GM23338 (cell line): ENCODE results near the gene FER. TPM values are rescaled to one million over a fixed set of nuclear protein-coding genes. Genes with fewer than 3 reads are reported as not detected.
"Not testable (repeated sequence)": the region's sequence is repeated elsewhere in the genome, so short reads cannot be mapped to it uniquely, and the experiment has no call there.

Experiments
- ATAC-seq: fragments of 200-7000 bp; cut with Tn5 transposase; 3 replicates; pipeline ENCODE4 v1.9.1; 2020
- DNase-seq: peaks from one replicate; pipeline ENCODE4 v3.0.0-alpha.2; 2015; ENCODE audit warnings: low spot score
- H2AFZ ChIP-seq: fragments of 200-600 bp; sonication (generic); 2 replicates; pipeline ENCODE4 v1.8.0; 2016; ENCODE audit warnings: antibody characterized with exemption, mild to moderate bottlenecking, moderate library complexity
- H3F3A ChIP-seq: fragments of 200-600 bp; sonication (generic); replicated peaks from 2 replicates; pipeline ENCODE4 v1.8.0; 2017; ENCODE audit warnings: antibody characterized with exemption, mixed run types, low read depth
- H3K27ac ChIP-seq: fragments of 200-600 bp; sonication (generic); 2 replicates; pipeline ENCODE4 v1.6.1; 2016; ENCODE audit warnings: low read depth
- H3K27me3 ChIP-seq: fragments of 200-600 bp; sonication (generic); 2 replicates; pipeline ENCODE4 v1.8.0; 2016; ENCODE audit warnings: mild to moderate bottlenecking, mixed run types, moderate library complexity; ENCODE audit not compliant: insufficient read depth
- H3K36me3 ChIP-seq: fragments of 200-600 bp; sonication (generic); 2 replicates; pipeline ENCODE4 v1.8.0; 2016; ENCODE audit warnings: mild to moderate bottlenecking; ENCODE audit not compliant: insufficient read depth
- H3K4me1 ChIP-seq: fragments of 200-600 bp; sonication (generic); 2 replicates; pipeline ENCODE4 v1.8.0; 2016; ENCODE audit warnings: mild to moderate bottlenecking, moderate library complexity; ENCODE audit not compliant: insufficient read depth
- H3K4me2 ChIP-seq: fragments of 200-600 bp; sonication (generic); 2 replicates; pipeline ENCODE4 v1.7.1; 2017; ENCODE audit warnings: mixed run types
- H3K4me3 ChIP-seq: fragments of 200-600 bp; sonication (generic); 2 replicates; pipeline ENCODE4 v1.6.1; 2016; ENCODE audit warnings: mixed run types
- H3K79me2 ChIP-seq: fragments of 200-600 bp; sonication (generic); replicated peaks from 2 replicates; pipeline ENCODE4 v1.8.0; 2017; ENCODE audit warnings: mild to moderate bottlenecking; ENCODE audit not compliant: insufficient read depth
- H3K9me2 ChIP-seq: fragments of 200-600 bp; sonication (generic); 2 replicates; pipeline ENCODE4 v1.8.0; 2017; ENCODE audit not compliant: insufficient read depth
- H4K20me1 ChIP-seq: fragments of 200-600 bp; sonication (generic); replicated peaks from 2 replicates; pipeline ENCODE4 v1.8.0; 2017; ENCODE audit warnings: mild to moderate bottlenecking; ENCODE audit not compliant: insufficient read depth
- H3K27ac Mint-ChIP-seq: 2 replicates; pipeline ENCODE4 v1.8.0; 2020; ENCODE audit warnings: inconsistent platforms, mild to moderate bottlenecking, moderate library complexity, mixed read lengths
- H3K27me3 Mint-ChIP-seq: 3 replicates; pipeline ENCODE4 v1.8.0; 2022; ENCODE audit warnings: low read depth, mild to moderate bottlenecking, moderate library complexity, mixed read lengths, inconsistent platforms; ENCODE audit not compliant: insufficient read depth, poor library complexity
- H3K36me3 Mint-ChIP-seq: 3 replicates; pipeline ENCODE4 v1.8.0; 2021; ENCODE audit warnings: low read depth, mild to moderate bottlenecking, inconsistent platforms, moderate library complexity, mixed read lengths
- H3K4me1 Mint-ChIP-seq: 3 replicates; pipeline ENCODE4 v1.8.0; 2020; ENCODE audit warnings: mild to moderate bottlenecking, inconsistent platforms, mixed read lengths
- H3K4me3 Mint-ChIP-seq: 3 replicates; pipeline ENCODE4 v1.8.0; 2021; ENCODE audit warnings: moderate library complexity, mild to moderate bottlenecking, inconsistent platforms, mixed read lengths
- H3K9me3 Mint-ChIP-seq: 3 replicates; pipeline ENCODE4 v1.8.0; 2020; ENCODE audit warnings: moderate library complexity, mild to moderate bottlenecking, inconsistent platforms, mixed read lengths
- polyA plus RNA-seq: library from polyadenylated mRNA; unstranded; fragments of >200 nt; fragmentation: Nextera tagmentation; extraction: Ambion mirVana; gene quantifications from 2 replicates; pipeline ENCODE4 v1.2.1, GENCODE V29; 2016
- total RNA-seq: library from RNA; depleted of rRNA; stranded (reverse); fragments of >200 nt; shearing (Covaris generic); gene quantifications from 2 replicates; pipeline ENCODE4 v1.2.3, GENCODE V29; 2014
- TF ChIP-seq, protein P1 (sequence below): fragments of 250-450 bp; sonication (Bioruptor Pico); IDR thresholded peaks from 2 replicates; pipeline ENCODE4 v1.5.0; 2020; ENCODE audit warnings: mild to moderate bottlenecking, moderate library complexity
- TF ChIP-seq, protein P2 (sequence below): IDR thresholded peaks from 2 replicates; pipeline ENCODE4 v1.6.1; 2016; ENCODE audit warnings: antibody characterized with exemption

The FER gene
- total and polyA plus RNA-seq, 2 experiments from 2014 or later: 17.4 to 34.8 TPM

GRCh38 chr5:108989761-108990392 lies 242.2 kb downstream of the FER start:
- no peak overlapping the region for H3K27ac ChIP-seq
- H3K36me3 Mint-ChIP-seq: peaks cover 48% of the 10 kb centered on the region
- no peak overlapping the region for H3K4me3 ChIP-seq
- TF ChIP-seq, protein P1, sequence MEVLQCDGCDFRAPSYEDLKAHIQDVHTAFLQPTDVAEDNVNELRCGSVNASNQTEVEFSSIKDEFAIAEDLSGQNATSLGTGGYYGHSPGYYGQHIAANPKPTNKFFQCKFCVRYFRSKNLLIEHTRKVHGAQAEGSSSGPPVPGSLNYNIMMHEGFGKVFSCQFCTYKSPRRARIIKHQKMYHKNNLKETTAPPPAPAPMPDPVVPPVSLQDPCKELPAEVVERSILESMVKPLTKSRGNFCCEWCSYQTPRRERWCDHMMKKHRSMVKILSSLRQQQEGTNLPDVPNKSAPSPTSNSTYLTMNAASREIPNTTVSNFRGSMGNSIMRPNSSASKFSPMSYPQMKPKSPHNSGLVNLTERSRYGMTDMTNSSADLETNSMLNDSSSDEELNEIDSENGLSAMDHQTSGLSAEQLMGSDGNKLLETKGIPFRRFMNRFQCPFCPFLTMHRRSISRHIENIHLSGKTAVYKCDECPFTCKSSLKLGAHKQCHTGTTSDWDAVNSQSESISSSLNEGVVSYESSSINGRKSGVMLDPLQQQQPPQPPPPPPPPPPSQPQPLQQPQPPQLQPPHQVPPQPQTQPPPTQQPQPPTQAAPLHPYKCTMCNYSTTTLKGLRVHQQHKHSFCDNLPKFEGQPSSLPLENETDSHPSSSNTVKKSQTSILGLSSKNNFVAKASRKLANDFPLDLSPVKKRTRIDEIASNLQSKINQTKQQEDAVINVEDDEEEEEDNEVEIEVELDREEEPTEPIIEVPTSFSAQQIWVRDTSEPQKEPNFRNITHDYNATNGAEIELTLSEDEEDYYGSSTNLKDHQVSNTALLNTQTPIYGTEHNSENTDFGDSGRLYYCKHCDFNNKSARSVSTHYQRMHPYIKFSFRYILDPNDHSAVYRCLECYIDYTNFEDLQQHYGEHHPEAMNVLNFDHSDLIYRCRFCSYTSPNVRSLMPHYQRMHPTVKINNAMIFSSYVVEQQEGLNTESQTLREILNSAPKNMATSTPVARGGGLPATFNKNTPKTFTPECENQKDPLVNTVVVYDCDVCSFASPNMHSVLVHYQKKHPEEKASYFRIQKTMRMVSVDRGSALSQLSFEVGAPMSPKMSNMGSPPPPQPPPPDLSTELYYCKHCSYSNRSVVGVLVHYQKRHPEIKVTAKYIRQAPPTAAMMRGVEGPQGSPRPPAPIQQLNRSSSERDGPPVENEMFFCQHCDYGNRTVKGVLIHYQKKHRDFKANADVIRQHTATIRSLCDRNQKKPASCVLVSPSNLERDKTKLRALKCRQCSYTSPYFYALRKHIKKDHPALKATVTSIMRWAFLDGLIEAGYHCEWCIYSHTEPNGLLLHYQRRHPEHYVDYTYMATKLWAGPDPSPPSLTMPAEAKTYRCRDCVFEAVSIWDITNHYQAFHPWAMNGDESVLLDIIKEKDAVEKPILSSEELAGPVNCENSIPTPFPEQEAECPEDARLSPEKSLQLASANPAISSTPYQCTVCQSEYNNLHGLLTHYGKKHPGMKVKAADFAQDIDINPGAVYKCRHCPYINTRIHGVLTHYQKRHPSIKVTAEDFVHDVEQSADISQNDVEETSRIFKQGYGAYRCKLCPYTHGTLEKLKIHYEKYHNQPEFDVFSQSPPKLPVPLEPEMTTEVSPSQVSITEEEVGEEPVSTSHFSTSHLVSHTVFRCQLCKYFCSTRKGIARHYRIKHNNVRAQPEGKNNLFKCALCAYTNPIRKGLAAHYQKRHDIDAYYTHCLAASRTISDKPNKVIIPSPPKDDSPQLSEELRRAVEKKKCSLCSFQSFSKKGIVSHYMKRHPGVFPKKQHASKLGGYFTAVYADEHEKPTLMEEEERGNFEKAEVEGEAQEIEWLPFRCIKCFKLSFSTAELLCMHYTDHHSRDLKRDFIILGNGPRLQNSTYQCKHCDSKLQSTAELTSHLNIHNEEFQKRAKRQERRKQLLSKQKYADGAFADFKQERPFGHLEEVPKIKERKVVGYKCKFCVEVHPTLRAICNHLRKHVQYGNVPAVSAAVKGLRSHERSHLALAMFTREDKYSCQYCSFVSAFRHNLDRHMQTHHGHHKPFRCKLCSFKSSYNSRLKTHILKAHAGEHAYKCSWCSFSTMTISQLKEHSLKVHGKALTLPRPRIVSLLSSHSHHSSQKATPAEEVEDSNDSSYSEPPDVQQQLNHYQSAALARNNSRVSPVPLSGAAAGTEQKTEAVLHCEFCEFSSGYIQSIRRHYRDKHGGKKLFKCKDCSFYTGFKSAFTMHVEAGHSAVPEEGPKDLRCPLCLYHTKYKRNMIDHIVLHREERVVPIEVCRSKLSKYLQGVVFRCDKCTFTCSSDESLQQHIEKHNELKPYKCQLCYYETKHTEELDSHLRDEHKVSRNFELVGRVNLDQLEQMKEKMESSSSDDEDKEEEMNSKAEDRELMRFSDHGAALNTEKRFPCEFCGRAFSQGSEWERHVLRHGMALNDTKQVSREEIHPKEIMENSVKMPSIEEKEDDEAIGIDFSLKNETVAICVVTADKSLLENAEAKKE (CRISPR knock-in tag): no peak
- TF ChIP-seq, protein P2, sequence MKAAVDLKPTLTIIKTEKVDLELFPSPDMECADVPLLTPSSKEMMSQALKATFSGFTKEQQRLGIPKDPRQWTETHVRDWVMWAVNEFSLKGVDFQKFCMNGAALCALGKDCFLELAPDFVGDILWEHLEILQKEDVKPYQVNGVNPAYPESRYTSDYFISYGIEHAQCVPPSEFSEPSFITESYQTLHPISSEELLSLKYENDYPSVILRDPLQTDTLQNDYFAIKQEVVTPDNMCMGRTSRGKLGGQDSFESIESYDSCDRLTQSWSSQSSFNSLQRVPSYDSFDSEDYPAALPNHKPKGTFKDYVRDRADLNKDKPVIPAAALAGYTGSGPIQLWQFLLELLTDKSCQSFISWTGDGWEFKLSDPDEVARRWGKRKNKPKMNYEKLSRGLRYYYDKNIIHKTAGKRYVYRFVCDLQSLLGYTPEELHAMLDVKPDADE: no peak
- no peaks in the 10 kb centered on the region for H4K20me1 ChIP-seq
- no peaks in the 10 kb centered on the region; the same call in 1 of the 2 replicates for H3K36me3 ChIP-seq
- H3K79me2 ChIP-seq: no peaks in the 10 kb centered on the region
- H3F3A ChIP-seq: no peaks in the 10 kb centered on the region
- no peak for ATAC-seq
- DNase-seq: no peak
- H3K9me3 Mint-ChIP-seq: peaks cover 40% of the 10 kb centered on the region
- no peaks in the 10 kb centered on the region for H3K27me3 ChIP-seq
- H3K9me2 ChIP-seq: no peaks in the 10 kb centered on the region
- H3K4me3 Mint-ChIP-seq: no peak overlapping the region
- H3K4me1 Mint-ChIP-seq: no peaks in the 10 kb centered on the region
- no peaks in the 10 kb centered on the region for H3K4me1 ChIP-seq
- H3K27ac Mint-ChIP-seq: no peak overlapping the region
- no peak overlapping the region for H2AFZ ChIP-seq
- no peaks in the 10 kb centered on the region for H3K27me3 Mint-ChIP-seq
- H3K4me2 ChIP-seq: no peak overlapping the region

GRCh38 chr5:108992396-108993085 lies 244.8 kb downstream of the FER start:
- H3K4me3 Mint-ChIP-seq, H3K27me3 ChIP-seq, ATAC-seq, H3K4me1 Mint-ChIP-seq, H2AFZ ChIP-seq, H3K27me3 Mint-ChIP-seq, H3K4me1 ChIP-seq, H3K27ac ChIP-seq, H3K4me3 ChIP-seq, H3K9me2 ChIP-seq, DNase-seq, H3K79me2 ChIP-seq, H3F3A ChIP-seq, H4K20me1 ChIP-seq, H3K4me2 ChIP-seq, H3K27ac Mint-ChIP-seq, H3K36me3 ChIP-seq: not testable (repeated sequence)
- Mint-ChIP-seq H3K36me3 (peaks cover 53% of the 10 kb centered on the region), H3K9me3 (peaks cover 54% of the 10 kb centered on the region)

GRCh38 chr5:108993440-108993839 lies 245.7 kb downstream of the FER start:
- not testable (repeated sequence) for H3K4me3 ChIP-seq, DNase-seq, H3K4me1 Mint-ChIP-seq, H3K9me2 ChIP-seq, H3K36me3 ChIP-seq, H3K27me3 Mint-ChIP-seq, H3K27ac ChIP-seq, ATAC-seq, H3K27me3 ChIP-seq, H3K4me1 ChIP-seq, H3F3A ChIP-seq, H3K4me3 Mint-ChIP-seq, H3K27ac Mint-ChIP-seq, H4K20me1 ChIP-seq, H3K79me2 ChIP-seq, H2AFZ ChIP-seq, H3K4me2 ChIP-seq
- Mint-ChIP-seq H3K36me3 (peaks cover 44% of the 10 kb centered on the region), H3K9me3 (peaks cover 48% of the 10 kb centered on the region)
